ENCODE results near the gene CPVL. TPM values are rescaled to one million over a fixed set of nuclear protein-coding genes. Genes with fewer than 3 reads are reported as not detected.
"Not testable (repeated sequence)": the region's sequence is repeated elsewhere in the genome, so short reads cannot be mapped to it uniquely, and the experiment has no call there.

Gene CPVL
- total RNA-seq, 3 donors from 2014 or later (not counting 1 experiment from before 2014, with no cell fraction given) = 4.9 to 11.6 (median 9.8) TPM

DNA sequence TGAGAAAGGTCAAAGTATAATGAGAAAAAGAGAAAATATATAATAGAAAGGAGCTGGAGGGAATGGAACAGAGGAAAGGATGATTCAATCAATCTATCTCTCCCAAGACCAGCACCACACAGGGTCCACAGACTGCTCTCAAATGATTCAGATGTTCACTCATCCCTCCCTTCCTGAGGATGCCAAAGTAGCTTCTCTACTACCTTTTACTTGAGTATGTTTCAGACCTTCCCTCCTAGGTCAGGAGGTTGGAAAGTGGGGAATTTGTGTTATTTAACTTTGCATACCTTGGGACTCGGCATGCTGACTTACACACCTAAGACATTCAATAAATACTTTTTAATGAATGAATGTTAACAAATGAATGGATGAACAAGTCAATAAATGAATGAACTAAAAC lies 30.6 kb downstream of the CPVL start:
- Mint-ChIP-seq H3K27ac (no peak overlapping the region), H3K4me3 (no peak overlapping the region), H3K27me3 (ENCODE audit: low read depth in 2 of 2) (peaks cover 19 to 36% of the 10 kb centered on the region in 2 donors), H3K36me3 (no peaks in the 10 kb centered on the region), H3K4me1 (peaks cover 9 to 12% of the 10 kb centered on the region in 2 donors), H3K9me3 (no peaks in the 10 kb centered on the region)
- WGBS (ENCODE audit: insufficient coverage) = no CpG with 5 or more reads among the region's 1 CpG
- no peaks in the 10 kb centered on the region for H3K36me3 ChIP-seq (ENCODE audit: control insufficient read depth, insufficient read depth, low read length)
- TF ChIP-seq, protein P1, sequence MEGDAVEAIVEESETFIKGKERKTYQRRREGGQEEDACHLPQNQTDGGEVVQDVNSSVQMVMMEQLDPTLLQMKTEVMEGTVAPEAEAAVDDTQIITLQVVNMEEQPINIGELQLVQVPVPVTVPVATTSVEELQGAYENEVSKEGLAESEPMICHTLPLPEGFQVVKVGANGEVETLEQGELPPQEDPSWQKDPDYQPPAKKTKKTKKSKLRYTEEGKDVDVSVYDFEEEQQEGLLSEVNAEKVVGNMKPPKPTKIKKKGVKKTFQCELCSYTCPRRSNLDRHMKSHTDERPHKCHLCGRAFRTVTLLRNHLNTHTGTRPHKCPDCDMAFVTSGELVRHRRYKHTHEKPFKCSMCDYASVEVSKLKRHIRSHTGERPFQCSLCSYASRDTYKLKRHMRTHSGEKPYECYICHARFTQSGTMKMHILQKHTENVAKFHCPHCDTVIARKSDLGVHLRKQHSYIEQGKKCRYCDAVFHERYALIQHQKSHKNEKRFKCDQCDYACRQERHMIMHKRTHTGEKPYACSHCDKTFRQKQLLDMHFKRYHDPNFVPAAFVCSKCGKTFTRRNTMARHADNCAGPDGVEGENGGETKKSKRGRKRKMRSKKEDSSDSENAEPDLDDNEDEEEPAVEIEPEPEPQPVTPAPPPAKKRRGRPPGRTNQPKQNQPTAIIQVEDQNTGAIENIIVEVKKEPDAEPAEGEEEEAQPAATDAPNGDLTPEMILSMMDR (IDR thresholded peaks at IDR 0.05) = no peak
- intact Hi-C loops (cut with micrococcal nuclease) = no loop called here
- no peaks in the 10 kb centered on the region for H3K27me3 ChIP-seq (ENCODE audit: control insufficient read depth, insufficient read depth, low read length)
- DNase-seq = no peak
- no peak overlapping the region for H3K27ac ChIP-seq (ENCODE audit: low read length)
- H3K4me1 ChIP-seq (ENCODE audit: control insufficient read depth, insufficient read depth, low read length) = peaks cover 7% of the 10 kb centered on the region
- no peak overlapping the region for H3K4me3 ChIP-seq (ENCODE audit: low read length)
- no peaks in the 10 kb centered on the region for H3K9me3 ChIP-seq (ENCODE audit: control insufficient read depth, insufficient read depth, low read length)
- no peak for ATAC-seq

DNA sequence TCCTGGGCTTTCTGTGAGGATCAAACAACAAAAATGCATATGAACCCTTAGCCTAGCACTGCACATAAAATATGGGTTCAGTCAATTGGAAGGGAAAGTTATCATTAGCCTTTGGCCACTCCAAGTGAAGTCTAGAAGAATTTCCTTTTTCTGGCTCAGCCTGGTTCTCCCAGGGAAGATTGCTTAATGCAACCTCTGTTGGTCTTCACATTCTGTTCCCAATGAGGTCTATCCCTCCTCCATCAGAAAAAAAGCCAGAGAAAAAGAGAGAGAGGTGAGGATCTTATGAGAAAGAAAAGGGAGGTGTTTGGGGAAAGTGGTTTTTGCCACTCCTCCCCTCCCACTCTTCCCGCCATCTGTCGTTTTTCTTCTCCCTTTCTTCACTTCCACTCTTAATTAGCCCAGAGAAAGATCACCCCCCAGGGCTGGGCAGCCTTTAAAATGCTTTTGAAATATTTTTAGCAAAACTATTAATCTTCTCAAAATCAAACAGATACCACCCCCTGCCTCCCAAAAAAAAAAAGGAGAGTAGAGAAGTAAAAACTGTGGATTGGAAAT lies 31.1 kb downstream of the CPVL start:
- no peak overlapping the region for H3K4me3 ChIP-seq (ENCODE audit: low read length)
- TF ChIP-seq, protein P1 (IDR thresholded peaks at IDR 0.05) = no peak
- H3K4me1 ChIP-seq (ENCODE audit: control insufficient read depth, insufficient read depth, low read length) = peaks cover 7% of the 10 kb centered on the region
- 83% methylated on average over 2 of the region's 2 CpGs for WGBS (ENCODE audit: insufficient coverage)
- intact Hi-C loops (cut with micrococcal nuclease) = no loop called here
- no peaks in the 10 kb centered on the region for H3K9me3 Mint-ChIP-seq
- H3K27ac Mint-ChIP-seq = no peak overlapping the region
- no peak for DNase-seq
- no peaks in the 10 kb centered on the region for H3K36me3 Mint-ChIP-seq
- H3K9me3 ChIP-seq (ENCODE audit: control insufficient read depth, insufficient read depth, low read length) = no peaks in the 10 kb centered on the region
- H3K4me3 Mint-ChIP-seq = no peak overlapping the region
- H3K27me3 ChIP-seq (ENCODE audit: control insufficient read depth, insufficient read depth, low read length) = no peaks in the 10 kb centered on the region
- H3K36me3 ChIP-seq (ENCODE audit: control insufficient read depth, insufficient read depth, low read length) = no peaks in the 10 kb centered on the region
- H3K27ac ChIP-seq (ENCODE audit: low read length) = no peak overlapping the region
- H3K27me3 Mint-ChIP-seq (ENCODE audit: low read depth in 2 of 2) = peaks cover 19 to 41% of the 10 kb centered on the region in 2 donors
- peaks cover 9 to 12% of the 10 kb centered on the region in 2 donors for H3K4me1 Mint-ChIP-seq
- ATAC-seq = no peak

DNA sequence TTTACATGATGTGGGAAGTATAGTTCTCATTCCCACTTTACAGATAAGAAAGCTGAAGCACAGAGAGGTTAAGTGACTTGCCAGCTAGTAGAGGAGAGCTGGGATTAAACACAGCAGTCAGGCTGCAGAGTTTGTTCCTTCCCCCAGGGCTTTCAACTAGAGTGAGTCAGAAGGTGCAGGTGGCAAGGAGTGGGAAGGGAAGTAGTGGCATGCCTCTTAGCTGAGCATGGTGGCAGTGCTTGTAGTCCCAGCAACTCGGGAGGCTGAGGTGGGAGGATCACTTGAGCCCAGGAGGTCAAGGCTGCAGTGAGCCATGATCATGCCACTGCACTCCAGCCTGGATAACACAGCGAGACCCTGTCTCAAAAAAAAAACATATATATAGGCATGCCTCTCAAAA lies 32.1 kb downstream of the CPVL start:
- Mint-ChIP-seq H3K4me1 (peaks cover 9 to 12% of the 10 kb centered on the region in 2 donors), H3K27me3 (ENCODE audit: low read depth in 2 of 2) (peaks cover 22 to 51% of the 10 kb centered on the region in 2 donors)
- not testable (repeated sequence) for ATAC-seq; H3K27ac Mint-ChIP-seq; H3K4me3 ChIP-seq (ENCODE audit: low read length); H3K9me3 Mint-ChIP-seq; H3K9me3 ChIP-seq (ENCODE audit: control insufficient read depth, insufficient read depth, low read length); H3K36me3 Mint-ChIP-seq; H3K4me1 ChIP-seq (ENCODE audit: control insufficient read depth, insufficient read depth, low read length); H3K36me3 ChIP-seq (ENCODE audit: control insufficient read depth, insufficient read depth, low read length); H3K27me3 ChIP-seq (ENCODE audit: control insufficient read depth, insufficient read depth, low read length); H3K27ac ChIP-seq (ENCODE audit: low read length); DNase-seq; H3K4me3 Mint-ChIP-seq
- 51% methylated on average over 2 of the region's 2 CpGs for WGBS (ENCODE audit: insufficient coverage)
- intact Hi-C loops (cut with micrococcal nuclease) = loop anchor here (5.0 kb wide), 1 partner anchor 293 kb away; no protein-coding TSS in a partner anchor

DNA sequence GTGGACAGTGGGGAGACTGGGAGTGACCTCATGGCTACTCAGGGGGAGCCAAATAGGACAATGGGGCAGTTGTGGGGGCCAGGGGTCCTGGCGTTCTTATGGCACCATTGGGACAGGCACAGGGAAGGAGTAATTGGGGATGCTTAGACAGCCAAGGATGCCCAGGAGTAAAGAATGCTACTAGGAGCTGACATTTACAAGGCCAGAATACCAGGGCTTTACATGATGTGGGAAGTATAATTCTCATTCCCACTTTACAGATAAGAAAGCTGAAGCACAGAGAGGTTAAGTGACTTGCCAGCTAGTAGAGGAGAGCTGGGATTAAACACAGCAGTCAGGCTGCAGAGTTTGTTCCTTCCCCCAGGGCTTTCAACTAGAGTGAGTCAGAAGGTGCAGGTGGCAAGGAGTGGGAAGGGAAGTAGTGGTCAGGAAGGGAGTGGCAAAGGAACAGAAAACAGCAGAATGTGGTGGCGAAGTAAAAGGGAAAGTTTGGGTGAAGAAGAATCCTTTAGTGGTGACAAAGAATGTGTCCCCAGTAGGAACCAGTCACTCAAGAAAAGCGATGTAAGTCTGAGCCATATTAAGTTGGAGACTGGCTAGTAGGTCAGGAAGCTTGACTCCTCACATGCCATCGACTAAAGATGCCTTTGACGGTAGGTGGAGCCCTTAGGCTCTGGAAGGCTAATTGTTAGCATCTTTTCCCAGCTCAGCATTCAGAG lies 32.8 kb downstream of the CPVL start:
- no peak overlapping the region for H3K4me3 ChIP-seq (ENCODE audit: low read length)
- ATAC-seq (peak in 2 of 3 donors; percentile 33 to 43), DNase-seq (peak in 1 of 2 donors; percentile 23)
- TF ChIP-seq, protein P1 (IDR thresholded peaks at IDR 0.05) = no peak
- H3K9me3 ChIP-seq (ENCODE audit: control insufficient read depth, insufficient read depth, low read length) = no peaks in the 10 kb centered on the region
- no peaks in the 10 kb centered on the region for H3K27me3 ChIP-seq (ENCODE audit: control insufficient read depth, insufficient read depth, low read length)
- H3K36me3 Mint-ChIP-seq = no peaks in the 10 kb centered on the region
- H3K36me3 ChIP-seq (ENCODE audit: control insufficient read depth, insufficient read depth, low read length) = no peaks in the 10 kb centered on the region
- intact Hi-C loops (cut with micrococcal nuclease) = loop anchor here (5.0 kb wide), 1 partner anchor 294 kb away; no protein-coding TSS in a partner anchor
- peaks cover 9 to 12% of the 10 kb centered on the region in 2 donors for H3K4me1 Mint-ChIP-seq
- no peaks in the 10 kb centered on the region for H3K9me3 Mint-ChIP-seq
- H3K27ac Mint-ChIP-seq = peak overlapping the region in 1 of 2 donors; percentile 3
- H3K4me1 ChIP-seq (ENCODE audit: control insufficient read depth, insufficient read depth, low read length) = peaks cover 7% of the 10 kb centered on the region
- peaks cover 21 to 51% of the 10 kb centered on the region in 2 donors for H3K27me3 Mint-ChIP-seq (ENCODE audit: low read depth in 2 of 2)
- no peak overlapping the region for H3K4me3 Mint-ChIP-seq
- no peak overlapping the region for H3K27ac ChIP-seq (ENCODE audit: low read length)
- 18% methylated on average over 5 of the region's 5 CpGs for WGBS (ENCODE audit: insufficient coverage)

Data from natural killer cell (primary cell).